ENCODE results near the gene SIGLEC5.

GRCh38 chr19:51644636-51645271, 14.6 kb upstream of the SIGLEC5 start:
- TF ChIP-seq CTCF (conservative IDR thresholded peaks at IDR 0.05; ENCODE audit: low read length) (no peak), EZH2phosphoT487 (IDR thresholded peaks at IDR 0.05; ENCODE audit: borderline replicate concordance) (no peak)

Measured in Loucy (cell line).